ENCODE measurements around the gene ADCY6. TPM values are rescaled to one million over a fixed set of nuclear protein-coding genes. Genes with fewer than 3 reads are reported as not detected.

Gene ADCY6
- total and polyA plus RNA-seq, 2 donors (not counting 3 experiments of a cell fraction or from before 2014, with no cell fraction given): 37.0 to 46.2 TPM

- BruUV-seq (replicated peaks): no TSS peak
- Histone ChIP-seq H3K9me1 (replicated peaks; ENCODE audit: control insufficient read depth, extremely low read depth, insufficient read depth, low read length) (no peaks in the 10 kb centered on the region), H3K4me1 (ENCODE audit: control insufficient read depth, extremely low read depth, insufficient read depth, low read length) (peaks cover 16% of the 10 kb centered on the region), H3K79me2 (ENCODE audit: control insufficient read depth, insufficient read depth, low read length) (no peaks in the 10 kb centered on the region), H3K4me2 (ENCODE audit: insufficient read depth, low read length) (peak overlapping the region; percentile 16), H3K4me3 (replicated peaks in 1 of 3; ENCODE audit: insufficient read depth in 1 of 3, low read depth in 1 of 3, low read length in 3 of 3) (no peak overlapping the region), H3K27ac (ENCODE audit: insufficient read depth, low read depth, low read length) (peak overlapping the region; percentile 69), H3K36me3 (ENCODE audit: control insufficient read depth in 2 of 2, extremely low read depth in 1 of 2, insufficient read depth in 2 of 2, low read length in 2 of 2) (peaks cover 2 to 25% of the 10 kb centered on the region in 2 experiments), H2AFZ (ENCODE audit: low read depth, low read length) (no peak overlapping the region), H3K27me3 (ENCODE audit: control insufficient read depth in 2 of 2, insufficient read depth in 2 of 2, low read length in 2 of 2) (no peaks in the 10 kb centered on the region), H3K9ac (replicated peaks; ENCODE audit: extremely low read depth, insufficient read depth, low read length) (peak overlapping the region; percentile 27), H3K9me3 (replicated peaks; ENCODE audit: control insufficient read depth, insufficient read depth, low read length) (no peaks in the 10 kb centered on the region), H4K20me1 (replicated peaks; ENCODE audit: control insufficient read depth, extremely low read depth, insufficient read depth, low read length) (no peaks in the 10 kb centered on the region)
- CTCF ChIA-PET: interaction anchor here (0.8 to 2.7 kb wide), 7 partner anchors 9 to 35 kb away, joined by 3 to 17 read pairs (median 4); partner anchors contain the start of gene ADCY6
- dilution Hi-C loops (cut with MboI; ENCODE audit: extremely low pct_ligation_motif_present, low sequenced_read_pairs): no loop called here
- DNase-seq (ENCODE audit: low read depth, low spot score) (peak; percentile 82), FAIRE-seq (peak; percentile 87)
- POLR2A ChIA-PET: interaction anchor here (0.8 kb wide), 1 partner anchor 9 kb away, joined by 3 read pairs; no protein-coding TSS in a partner anchor
- intact Hi-C loops (cut with micrococcal nuclease): loop anchor here (1.0 to 2.0 kb wide), 2 partner anchors 8 to 15 kb away; no protein-coding TSS in a partner anchor
- no peak for TF ChIP-seq POLR2A (IDR thresholded peaks at IDR 0.05; ENCODE audit: low read depth, low read length)
- peak; percentile 71 for TF ChIP-seq JUN (IDR thresholded peaks at IDR 0.05; ENCODE audit: borderline replicate concordance, insufficient read depth, insufficient read length, low read depth)
- peak; percentile 50 for TF ChIP-seq FOS (IDR thresholded peaks at IDR 0.05; ENCODE audit: borderline replicate concordance, insufficient read depth, low read length)
- TF ChIP-seq GATA2 (IDR thresholded peaks at IDR 0.05; ENCODE audit: insufficient read depth, insufficient read length, low read depth, low read length): no peak
- TF ChIP-seq MAX (IDR thresholded peaks at IDR 0.05; ENCODE audit: insufficient read depth, insufficient read length): no peak
- TF ChIP-seq CTCF (IDR thresholded peaks at IDR 0.05; ENCODE audit: extremely low read depth in 1 of 2, insufficient read depth in 1 of 2, low read depth in 1 of 2, low read length in 2 of 2): no peak
- no peak for TF ChIP-seq EZH2 (IDR thresholded peaks at IDR 0.05; ENCODE audit: borderline replicate concordance, low read depth, low read length, severe bottlenecking)
- no peak for TF ChIP-seq POLR2AphosphoS5 (IDR thresholded peaks at IDR 0.05; ENCODE audit: insufficient read depth, low read depth, low read length)
- TF ChIP-seq MYC (IDR thresholded peaks at IDR 0.05; ENCODE audit: low read depth, low read length): no peak
Measured at GRCh38 chr12:48779869-48780268, 9.0 kb downstream of the ADCY6 start.
